SK-N-SH (cell line): ENCODE results near the gene GKN1.

Experiments used
- CTCF ChIP-seq: fragments of 200-600 bp; sonication (generic); IDR thresholded peaks from 2 replicates; pipeline ENCODE4 v1.6.1; 2017; ENCODE audit warnings: antibody characterized with exemption, mild to moderate bottlenecking, moderate library complexity
- EP300 ChIP-seq, 2 experiments: IDR thresholded peaks; 2 replicates each; pipeline versions ENCODE4 v1.4.0 to v1.6.1; 2012; ENCODE audit warnings: borderline replicate concordance in 1 of 2, low read depth in 1 of 2, low read length in 1 of 2

GRCh38 chr2:68952887-68953521, 21.4 kb upstream of the GKN1 start, which contains the start of gene GKN2:
- TF ChIP-seq EP300 (IDR thresholded peaks at IDR 0.05; ENCODE audit: borderline replicate concordance in 1 of 2, low read depth in 1 of 2, low read length in 1 of 2) (no peak), CTCF (no peak)
